Measurements from ENCODE around the gene YDJC. TPM values are rescaled to one million over a fixed set of nuclear protein-coding genes. Genes with fewer than 3 reads are reported as not detected.

YDJC gene
- total and polyA plus RNA-seq, 9 of the 15 experiments (the other 6 are each of a cell fraction or from before 2014, with no cell fraction given) = 13.5 to 871 (median 164) TPM

DNA sequence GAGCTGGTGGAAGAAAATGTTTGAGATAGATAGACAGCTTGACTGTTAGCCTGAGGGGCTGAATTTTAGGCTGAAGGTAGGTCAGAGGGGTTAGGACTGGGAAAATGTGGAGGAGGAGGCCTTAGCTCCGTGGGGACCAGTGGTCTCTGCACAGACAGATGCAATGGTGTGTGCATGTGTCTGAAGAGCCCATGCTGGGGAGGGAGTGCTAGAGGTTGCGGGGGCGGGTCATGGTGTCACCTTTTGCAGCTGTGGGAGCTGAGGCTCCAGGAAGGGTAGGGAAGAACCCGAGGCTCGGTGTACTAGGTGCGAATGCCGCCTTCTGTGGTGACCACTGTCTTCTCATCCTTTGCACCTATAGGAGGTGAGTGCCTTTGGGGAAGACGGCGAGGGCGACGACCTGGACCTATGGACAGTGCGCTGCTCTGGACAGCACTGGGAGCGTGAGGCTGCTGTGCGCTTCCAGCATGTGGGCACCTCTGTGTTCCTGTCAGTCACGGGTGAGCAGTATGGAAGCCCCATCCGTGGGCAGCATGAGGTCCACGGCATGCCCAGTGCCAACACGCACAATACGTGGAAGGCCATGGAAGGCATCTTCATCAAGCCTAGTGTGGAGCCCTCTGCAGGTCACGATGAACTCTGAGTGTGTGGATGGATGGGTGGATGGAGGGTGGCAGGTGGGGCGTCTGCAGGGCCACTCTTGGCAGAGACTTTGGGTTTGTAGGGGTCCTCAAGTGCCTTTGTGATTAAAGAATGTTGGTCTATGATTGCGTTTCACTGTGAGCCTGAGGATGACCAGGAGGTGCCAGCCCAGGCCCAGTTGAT lies 13.9 kb upstream of the YDJC start:
- WGBS (ENCODE audit: insufficient coverage, low coverage, missing lambda C conversion rate) = 84% methylated on average over 22 of the region's 22 CpGs
- DNase-seq (ENCODE audit: extremely low read depth in 1 of 4, low spot score in 3 of 4) (peak; percentile 70 to 86 (median 78)), ATAC-seq (no peak), FAIRE-seq (no peak)
- CTCF ChIA-PET (ENCODE audit: low intra/inter-chr PET ratio) = interaction anchor here (0.7 to 8.8 kb wide), 6 partner anchors 14 to 56 kb away, joined by 3 to 99 read pairs (median 15); partner anchors contain the start of genes CCDC116 and YDJC
- Histone ChIP-seq H3K9me1 (ENCODE audit: control insufficient read depth, insufficient read depth, low read length) (peaks cover 16% of the 10 kb centered on the region), H3K4me2 (ENCODE audit: insufficient read depth, low read length) (peak overlapping the region; percentile 95), H3K27me3 (ENCODE audit: control insufficient read depth in 2 of 2, insufficient read depth in 2 of 2, low read length in 2 of 2) (no peaks in the 10 kb centered on the region; a peak in 1 of 5 replicates), H3K36me3 (ENCODE audit: control insufficient read depth, insufficient read depth, low read length) (peaks cover 45% of the 10 kb centered on the region), H3K9me3 (replicated peaks; ENCODE audit: control insufficient read depth, insufficient read depth, low read depth, low read length) (no peaks in the 10 kb centered on the region), H2AFZ (ENCODE audit: low read depth, low read length) (no peak overlapping the region; the same call in 1 of the 2 replicates), H3K79me2 (ENCODE audit: control insufficient read depth, insufficient read depth, low read length) (peaks cover 41% of the 10 kb centered on the region), H3K27ac (ENCODE audit: extremely low read depth, low read depth, low read length) (peak overlapping the region; percentile 83), H3K4me1 (replicated peaks in 1 of 2; ENCODE audit: control insufficient read depth in 2 of 2, insufficient read depth in 2 of 2, low read length in 2 of 2) (peaks cover 28 to 50% of the 10 kb centered on the region in 2 experiments), H4K20me1 (replicated peaks; ENCODE audit: control insufficient read depth, insufficient read depth, low read length) (peaks cover 25% of the 10 kb centered on the region), H3K4me3 (peak overlapping the region; percentile 59), H3K9ac (ENCODE audit: insufficient read depth in 1 of 2, low read depth in 2 of 2, low read length in 2 of 2) (peak overlapping the region; percentile 92 to 97)
- no TSS peak for BruUV-seq (replicated peaks)
- POLR2A ChIA-PET = interaction anchor here (0.5 to 76.8 kb wide), 23 partner anchors 15 to 761 kb away, joined by 3 to 4622 read pairs (median 6); partner anchors contain the start of genes CCDC116, PPIL2, SDF2L1 and YDJC
- intact Hi-C loops (cut with micrococcal nuclease) = loop anchor here (1.0 to 2.0 kb wide), 3 partner anchors 8 to 55 kb away; no protein-coding TSS in a partner anchor
- in situ Hi-C loops (cut with MboI) = loop anchor here (5.0 to 25.0 kb wide), 3 partner anchors 106 to 506 kb away; no protein-coding TSS in a partner anchor
- TF ChIP-seq ZKSCAN8 (CRISPR knock-in tag; IDR thresholded peaks at IDR 0.05) = no peak
- TF ChIP-seq BDP1 (IDR thresholded peaks at IDR 0.05; ENCODE audit: insufficient read depth, insufficient read length) = no peak
- TF ChIP-seq ZNF766 (CRISPR knock-in tag; conservative IDR thresholded peaks at IDR 0.05) = no peak
- TF ChIP-seq, protein P1, sequence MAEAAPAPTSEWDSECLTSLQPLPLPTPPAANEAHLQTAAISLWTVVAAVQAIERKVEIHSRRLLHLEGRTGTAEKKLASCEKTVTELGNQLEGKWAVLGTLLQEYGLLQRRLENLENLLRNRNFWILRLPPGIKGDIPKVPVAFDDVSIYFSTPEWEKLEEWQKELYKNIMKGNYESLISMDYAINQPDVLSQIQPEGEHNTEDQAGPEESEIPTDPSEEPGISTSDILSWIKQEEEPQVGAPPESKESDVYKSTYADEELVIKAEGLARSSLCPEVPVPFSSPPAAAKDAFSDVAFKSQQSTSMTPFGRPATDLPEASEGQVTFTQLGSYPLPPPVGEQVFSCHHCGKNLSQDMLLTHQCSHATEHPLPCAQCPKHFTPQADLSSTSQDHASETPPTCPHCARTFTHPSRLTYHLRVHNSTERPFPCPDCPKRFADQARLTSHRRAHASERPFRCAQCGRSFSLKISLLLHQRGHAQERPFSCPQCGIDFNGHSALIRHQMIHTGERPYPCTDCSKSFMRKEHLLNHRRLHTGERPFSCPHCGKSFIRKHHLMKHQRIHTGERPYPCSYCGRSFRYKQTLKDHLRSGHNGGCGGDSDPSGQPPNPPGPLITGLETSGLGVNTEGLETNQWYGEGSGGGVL (CRISPR knock-in tag; IDR thresholded peaks at IDR 0.05) = no peak
- TF ChIP-seq, protein P2, sequence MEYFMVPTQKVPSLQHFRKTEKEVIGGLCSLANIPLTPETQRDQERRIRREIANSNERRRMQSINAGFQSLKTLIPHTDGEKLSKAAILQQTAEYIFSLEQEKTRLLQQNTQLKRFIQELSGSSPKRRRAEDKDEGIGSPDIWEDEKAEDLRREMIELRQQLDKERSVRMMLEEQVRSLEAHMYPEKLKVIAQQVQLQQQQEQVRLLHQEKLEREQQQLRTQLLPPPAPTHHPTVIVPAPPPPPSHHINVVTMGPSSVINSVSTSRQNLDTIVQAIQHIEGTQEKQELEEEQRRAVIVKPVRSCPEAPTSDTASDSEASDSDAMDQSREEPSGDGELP (CRISPR knock-in tag; IDR thresholded peaks at IDR 0.05; ENCODE audit: borderline replicate concordance) = no peak
- TF ChIP-seq CREBBP (IDR thresholded peaks at IDR 0.05; ENCODE audit: low read depth, low read length) = peak; percentile 21
- TF ChIP-seq NEUROD1 (IDR thresholded peaks at IDR 0.05; ENCODE audit: borderline replicate concordance, low read depth, low read length, partially characterized antibody) = peak; percentile 17
- TF ChIP-seq TEAD2 (tag; IDR thresholded peaks at IDR 0.05) = no peak
- TF ChIP-seq ZNF41 (CRISPR knock-in tag; conservative IDR thresholded peaks at IDR 0.05) = no peak
- TF ChIP-seq TBL1XR1 (IDR thresholded peaks at IDR 0.05; ENCODE audit: low read length in 2 of 2) = peak in 1 of 2 experiments; percentile 46; a peak in 1 of 4 replicates

All from K562 (cell line).